Central memory CD4-positive, alpha-beta T cell (primary cell): ENCODE data around the gene IL1B.
"Not testable (repeated sequence)": the region's sequence is repeated elsewhere in the genome, so short reads cannot be mapped to it uniquely, and the experiment has no call there.

Experiments
- DNase-seq: peaks from one replicate; pipeline ENCODE4 v3.0.0; 2022
- total RNA-seq, 3 experiments: gene quantifications; one replicate each; lab custom pipeline; 2026; lab: John Stamatoyannopoulos, UW

The IL1B gene
- total RNA-seq = 0 reads per million in 3 experiments

DNA sequence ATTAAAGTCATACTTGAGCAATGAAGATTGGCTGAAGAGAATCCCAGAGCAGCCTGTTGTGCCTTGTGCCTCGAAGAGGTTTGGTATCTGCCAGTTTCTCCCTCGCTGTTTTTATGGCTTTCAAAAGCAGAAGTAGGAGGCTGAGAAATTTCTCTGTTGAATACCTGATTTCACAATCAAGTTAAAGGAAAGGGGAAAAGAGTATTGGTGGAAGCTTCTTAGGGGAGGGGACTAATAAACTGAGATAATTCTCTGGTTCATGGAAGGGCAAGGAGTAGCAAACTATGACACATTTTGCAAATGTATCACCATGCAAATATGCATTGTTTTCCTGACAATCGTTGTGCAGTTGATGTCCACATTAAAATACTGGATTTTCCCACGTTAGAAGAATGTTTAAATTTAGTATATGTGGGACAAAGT is at the start of gene IL1B:
IL1B (minus strand) TSS at position 85 of the 423 bp plus-strand sequence. CDS start 550 bp downstream, outside the sequence.
- no peak for DNase-seq

DNA sequence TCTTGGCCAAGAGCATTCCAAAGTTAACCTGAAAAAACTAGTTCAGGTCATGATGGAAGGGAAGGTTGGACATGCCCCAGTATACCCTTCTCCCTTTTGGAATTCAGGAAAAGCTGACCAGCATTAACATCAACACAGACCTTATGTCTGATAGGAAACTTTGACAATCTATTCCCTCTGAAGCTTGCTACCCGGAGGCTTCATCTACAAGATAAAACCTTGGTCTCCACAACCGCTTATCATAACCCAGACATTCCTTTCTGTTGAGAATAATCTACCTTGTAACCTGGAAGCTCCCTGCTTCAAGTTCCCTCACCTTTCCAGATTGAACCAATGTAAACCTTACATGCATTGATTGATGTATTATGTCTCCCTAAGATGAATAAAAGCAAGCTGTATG is 49.7 kb upstream of the IL1B start:
- DNase-seq = no peak

DNA sequence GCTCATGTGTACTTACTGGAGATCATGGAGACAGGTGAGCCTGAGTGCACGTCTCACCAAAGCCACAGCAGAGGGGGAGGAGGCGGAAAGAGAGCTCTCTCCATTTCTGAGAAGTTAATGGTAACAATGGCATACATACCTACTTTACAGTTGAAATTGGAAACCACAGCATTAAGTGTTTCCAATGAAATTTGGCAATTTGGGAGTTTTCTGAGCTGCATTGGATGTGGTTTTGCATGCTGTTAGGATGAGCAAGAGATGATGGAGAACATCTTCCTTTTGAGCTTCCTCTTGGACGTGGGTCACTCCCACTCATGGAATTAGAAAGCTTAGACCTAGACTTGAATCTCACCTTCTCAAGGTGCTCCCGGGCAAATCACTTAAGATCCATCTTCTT is 48.9 kb upstream of the IL1B start:
- DNase-seq = no peak

DNA sequence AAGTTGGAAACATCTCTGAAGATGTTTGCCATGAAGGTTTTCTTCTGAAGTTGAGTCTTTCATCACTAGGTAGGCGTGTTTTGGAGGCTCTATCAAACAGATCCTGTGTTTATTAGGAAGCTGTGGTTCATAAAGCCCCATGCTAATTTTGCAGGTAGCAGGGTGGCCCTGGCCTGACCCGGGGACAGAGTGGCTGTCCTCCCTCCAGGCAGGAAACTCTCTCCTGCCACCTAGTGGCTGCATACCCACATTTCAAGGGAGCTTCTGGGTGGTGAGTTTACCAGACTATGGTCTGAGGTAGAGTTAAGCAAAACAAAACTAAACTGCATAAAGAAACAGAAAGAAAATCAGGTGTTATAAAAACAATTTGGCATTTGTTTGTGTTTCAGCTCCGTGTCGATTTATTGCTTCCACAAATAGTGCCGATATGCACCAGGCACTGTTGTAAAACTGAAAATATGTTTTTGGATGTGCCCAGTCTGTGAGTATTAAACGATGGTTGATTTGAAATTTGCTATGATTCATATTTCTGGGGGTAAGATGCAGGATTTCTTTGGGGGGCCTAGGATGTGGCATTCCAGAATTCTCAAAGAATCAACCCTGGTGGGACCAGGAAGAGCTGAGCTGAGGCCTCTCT is 48.4 kb upstream of the IL1B start:
- peak; percentile 47 for DNase-seq

DNA sequence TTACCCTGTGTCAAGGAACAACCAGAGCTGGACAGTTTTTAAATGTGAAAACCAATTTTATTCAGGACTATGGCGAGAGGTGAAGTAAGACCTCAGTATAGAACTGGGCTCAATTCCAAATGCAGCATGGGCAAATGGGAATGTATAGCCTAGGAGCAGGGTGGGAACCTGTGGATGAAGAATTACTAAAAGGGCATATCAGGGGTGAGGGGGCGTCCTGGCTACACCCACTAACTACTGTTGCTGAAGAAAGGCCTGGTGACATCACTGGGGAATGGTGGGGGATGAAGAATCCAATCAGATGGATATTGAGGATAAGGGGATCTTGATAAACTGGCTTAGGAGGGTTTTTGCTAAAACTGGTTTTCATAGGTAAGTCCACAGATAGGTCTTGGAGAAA is 47.1 kb upstream of the IL1B start:
- DNase-seq = no peak

DNA sequence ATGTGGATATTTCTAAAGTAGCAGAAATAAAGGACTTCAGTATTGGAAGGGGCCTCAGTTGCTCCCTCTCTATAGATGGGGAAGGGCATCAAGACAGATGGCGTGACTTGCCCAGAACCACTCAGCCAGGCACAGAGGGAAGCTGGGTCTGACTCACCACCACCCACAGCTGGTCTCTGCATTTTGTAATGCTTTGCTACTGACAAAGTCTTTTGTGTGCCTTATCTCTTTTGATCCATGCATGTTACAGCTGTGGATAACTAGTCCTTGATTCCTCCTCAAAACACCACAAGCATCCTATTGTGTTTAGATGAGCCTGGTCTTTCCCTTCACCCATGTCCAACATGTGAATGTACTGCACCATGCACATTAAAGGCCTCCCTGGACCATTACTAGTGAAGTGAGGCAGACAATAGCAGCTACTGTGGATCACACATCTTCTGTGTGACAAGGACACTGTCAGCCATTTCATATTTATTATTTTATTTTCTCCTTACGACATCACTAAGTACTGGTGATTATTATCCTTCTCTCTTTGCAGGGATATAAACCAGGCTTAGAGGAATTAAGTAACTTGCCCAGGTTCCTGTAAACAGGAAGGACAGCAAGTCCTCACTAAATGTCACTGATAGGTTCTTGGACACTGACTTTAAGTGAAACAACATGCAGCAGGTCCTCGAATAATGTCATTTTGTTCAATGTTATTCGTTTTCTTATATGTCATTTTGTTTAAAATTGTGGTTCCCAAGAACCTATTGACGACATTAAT is 44.8 kb upstream of the IL1B start:
- no peak for DNase-seq

DNA sequence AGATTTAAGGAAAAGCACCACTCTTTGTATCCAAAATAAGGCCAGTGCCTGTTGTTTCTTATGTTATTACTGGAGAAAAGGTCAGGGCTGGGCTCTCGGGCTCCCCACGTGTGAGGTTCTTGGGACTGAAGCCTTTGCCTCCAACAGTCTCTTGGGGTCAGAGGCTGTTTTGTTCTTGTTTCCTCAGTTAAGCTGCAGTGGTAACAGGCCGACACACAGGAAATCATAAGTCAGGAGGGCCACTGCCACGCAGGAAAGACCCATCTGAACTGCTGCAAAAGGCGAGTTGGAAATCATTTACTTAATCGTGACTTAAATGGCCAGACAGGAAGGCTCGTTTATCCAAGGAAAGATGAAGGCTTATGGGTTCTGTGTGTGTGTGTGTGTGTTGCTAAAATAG is 44.1 kb upstream of the IL1B start:
- no peak for DNase-seq

DNA sequence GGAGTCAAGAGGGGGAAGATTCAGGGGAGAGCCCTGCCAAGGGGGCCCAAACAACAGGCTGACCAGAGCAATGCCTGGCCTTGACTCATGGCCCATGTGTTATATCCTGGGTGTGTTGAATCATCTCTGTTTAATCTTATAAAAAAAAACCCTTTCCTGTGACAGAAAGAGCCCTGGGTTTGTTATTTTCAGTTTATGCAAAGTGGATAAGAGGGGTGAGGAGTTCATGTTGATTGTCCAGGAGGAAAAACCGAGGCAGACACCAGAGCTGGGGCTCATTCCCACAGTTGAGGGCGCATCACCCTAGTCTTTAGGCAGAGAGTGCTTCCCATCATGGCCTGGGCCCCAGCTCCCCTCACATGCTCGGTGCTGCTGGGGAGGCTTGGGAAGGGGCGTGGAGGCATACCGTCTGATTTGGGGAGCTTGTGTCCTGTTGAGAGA is 43.5 kb upstream of the IL1B start:
- DNase-seq = no peak

DNA sequence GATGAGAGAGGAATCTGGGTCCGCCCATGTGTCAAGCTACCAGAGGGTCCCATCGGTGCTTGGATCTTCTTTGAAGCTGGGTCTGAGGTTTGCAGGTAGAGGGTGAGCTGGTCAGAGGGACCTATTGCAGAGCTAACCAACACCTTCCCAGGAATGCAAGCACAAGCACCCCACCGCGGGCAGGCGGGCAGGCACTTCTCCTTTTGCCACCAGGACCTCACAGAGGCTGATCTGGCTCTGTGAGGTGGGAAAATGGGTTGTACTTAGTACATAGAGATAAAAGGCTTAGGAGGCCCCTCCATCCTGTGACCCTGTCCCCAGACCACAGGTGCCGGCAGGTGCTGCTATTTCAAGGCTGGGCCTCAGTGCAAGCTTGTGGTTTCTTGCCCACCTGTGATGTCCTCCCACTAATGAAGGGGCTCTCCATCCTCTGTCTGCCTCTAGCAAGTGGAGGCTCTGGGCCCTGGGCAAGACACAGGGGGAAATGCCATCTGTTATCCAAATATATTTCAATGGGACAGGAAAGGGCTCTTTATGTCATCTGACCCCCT is 43.0 kb upstream of the IL1B start:
- DNase-seq = no peak

DNA sequence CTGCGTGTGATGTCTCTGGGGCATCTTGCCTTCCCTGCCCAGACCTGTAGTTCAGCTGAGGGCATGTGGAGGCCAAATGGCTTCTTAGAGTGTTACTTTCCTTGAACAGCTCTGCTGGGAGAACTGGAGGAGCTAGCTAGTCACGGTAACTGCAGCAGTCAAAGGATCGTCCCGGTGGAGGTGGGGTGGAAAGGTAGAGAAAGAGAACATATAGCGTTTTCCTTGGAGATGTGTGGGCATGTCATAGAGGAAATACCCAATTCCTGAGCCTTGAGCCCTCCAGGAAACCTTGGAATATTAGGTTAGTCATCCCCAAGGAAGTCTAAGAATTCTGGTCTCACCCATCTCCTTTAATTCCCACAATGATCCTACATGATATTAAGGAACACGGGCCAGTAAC is 40.8 kb upstream of the IL1B start:
- no peak for DNase-seq

DNA sequence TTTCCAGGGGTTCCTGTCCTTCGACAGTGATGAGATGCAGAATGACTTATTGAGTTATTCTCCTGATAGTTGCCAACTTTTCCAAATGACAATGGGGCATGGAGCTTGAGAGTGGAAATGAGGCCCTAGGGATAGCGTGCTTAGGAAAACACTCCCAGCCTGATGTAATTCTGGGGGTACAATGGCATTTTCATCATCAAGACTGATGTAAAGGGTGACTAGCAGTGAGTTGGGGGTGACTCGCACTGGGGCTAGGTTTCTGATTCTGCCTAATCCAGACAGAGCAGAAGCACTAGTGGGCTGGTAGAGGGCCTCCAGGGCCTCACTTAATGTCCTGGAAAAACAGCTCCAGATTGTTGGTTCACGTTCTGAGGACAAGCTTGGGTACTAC is 40.4 kb upstream of the IL1B start:
- DNase-seq = no peak

DNA sequence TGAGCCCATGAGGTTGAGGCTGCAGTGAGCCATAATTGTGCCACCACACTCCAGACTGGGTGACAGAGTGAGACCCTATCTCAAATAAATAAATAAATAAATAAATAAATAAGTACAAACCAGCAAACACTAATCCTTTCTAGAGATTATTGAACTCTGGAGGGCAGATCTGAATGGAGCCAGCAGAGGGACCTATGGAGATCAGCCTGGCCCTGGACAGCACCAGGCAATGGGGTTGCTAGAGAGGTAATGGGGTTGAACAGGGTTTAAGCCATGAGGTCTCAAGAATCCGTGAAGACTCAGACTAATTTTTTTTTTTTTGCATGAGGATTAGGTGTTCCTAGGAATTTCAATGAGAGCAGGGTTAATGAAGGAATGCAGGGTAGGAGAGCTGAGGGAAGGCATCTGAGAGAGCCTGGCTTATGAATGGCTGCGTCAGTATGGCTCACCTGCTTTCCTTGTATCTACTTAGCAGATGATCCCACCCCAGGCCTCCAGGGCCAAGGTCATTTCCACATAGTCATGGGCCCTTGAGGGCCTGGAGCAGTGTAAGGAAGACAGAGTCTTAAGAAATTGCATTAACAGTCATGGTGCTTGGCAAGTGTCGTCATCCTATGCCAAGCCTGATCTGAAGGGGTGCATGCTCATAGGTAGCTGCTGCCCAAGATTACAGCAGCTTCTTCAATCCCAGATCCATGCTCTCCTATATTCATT is 39.8 kb upstream of the IL1B start:
- no peak for DNase-seq

DNA sequence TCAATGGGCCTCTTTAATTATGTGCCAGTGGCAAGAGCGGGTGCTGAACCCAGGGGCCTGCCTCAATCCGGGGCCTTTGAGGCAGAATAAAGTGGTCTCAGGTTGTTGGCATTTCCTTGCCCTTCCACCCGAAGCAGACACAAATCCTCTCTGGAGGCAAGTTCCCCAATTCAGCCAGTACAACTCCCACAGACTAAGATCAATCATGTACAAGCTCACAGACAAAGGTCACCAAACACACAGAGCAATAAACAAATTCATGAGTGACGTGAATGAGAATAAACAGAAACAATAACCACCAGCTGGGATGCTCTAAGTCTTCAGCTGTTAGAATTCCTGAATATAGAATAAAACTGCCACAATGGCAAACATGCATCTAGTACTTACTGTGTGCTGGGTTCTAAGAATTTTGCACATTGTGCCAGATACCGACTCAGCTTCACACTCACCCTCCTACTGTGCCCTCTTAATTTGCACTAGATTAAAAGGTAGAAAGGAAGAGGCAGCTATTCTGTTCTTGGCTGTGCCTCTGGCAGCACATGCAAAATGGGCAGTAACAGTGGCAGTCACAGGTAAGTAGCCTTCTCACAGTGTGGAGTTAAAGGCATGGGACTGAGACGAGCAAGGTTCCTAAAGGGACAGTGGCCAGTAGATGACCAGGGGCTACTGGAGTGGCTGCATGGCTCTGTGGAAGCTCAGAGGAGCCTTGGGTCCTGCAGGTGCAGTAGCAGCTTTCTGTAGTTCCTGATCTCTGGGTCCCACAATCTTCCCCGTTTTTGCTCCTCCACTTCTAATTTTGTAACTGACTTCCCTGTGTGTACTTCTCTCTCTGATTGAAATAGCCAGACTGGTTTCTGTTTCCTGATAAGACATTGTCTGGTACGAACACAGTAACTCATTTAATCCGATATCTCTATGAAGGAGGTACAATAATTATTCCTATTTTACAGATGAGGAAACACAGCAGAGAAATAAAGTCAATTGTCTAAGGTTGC is 34.6 kb upstream of the IL1B start:
- no peak for DNase-seq

DNA sequence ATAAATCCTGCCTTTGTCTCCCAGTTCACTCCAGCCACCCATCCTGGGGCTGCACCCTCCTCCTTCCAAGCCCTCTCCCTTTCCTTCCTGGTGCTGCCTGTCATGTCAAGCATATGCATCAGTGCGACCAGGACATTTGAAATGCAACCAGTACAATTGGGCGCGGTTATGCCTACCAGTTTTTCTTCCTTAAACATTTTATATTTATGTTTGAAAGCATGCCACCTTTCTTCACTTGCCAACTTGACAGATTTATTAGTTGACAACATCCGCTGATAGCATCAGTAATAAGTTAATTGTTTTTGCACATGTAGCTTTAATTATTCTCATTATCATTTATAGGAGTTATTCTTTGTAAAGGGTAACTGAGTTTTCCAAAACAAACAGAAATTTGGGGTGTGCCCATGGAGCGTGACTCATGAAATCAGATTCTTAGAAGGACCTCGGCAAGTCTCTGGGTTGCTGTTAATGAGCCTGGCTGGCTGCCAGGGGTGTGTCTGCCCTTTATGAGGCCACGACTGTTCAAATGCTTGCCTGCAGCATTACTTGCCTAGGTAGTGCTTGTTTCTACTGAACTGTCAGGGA is 32.8 kb upstream of the IL1B start:
- peak; percentile 9 for DNase-seq

DNA sequence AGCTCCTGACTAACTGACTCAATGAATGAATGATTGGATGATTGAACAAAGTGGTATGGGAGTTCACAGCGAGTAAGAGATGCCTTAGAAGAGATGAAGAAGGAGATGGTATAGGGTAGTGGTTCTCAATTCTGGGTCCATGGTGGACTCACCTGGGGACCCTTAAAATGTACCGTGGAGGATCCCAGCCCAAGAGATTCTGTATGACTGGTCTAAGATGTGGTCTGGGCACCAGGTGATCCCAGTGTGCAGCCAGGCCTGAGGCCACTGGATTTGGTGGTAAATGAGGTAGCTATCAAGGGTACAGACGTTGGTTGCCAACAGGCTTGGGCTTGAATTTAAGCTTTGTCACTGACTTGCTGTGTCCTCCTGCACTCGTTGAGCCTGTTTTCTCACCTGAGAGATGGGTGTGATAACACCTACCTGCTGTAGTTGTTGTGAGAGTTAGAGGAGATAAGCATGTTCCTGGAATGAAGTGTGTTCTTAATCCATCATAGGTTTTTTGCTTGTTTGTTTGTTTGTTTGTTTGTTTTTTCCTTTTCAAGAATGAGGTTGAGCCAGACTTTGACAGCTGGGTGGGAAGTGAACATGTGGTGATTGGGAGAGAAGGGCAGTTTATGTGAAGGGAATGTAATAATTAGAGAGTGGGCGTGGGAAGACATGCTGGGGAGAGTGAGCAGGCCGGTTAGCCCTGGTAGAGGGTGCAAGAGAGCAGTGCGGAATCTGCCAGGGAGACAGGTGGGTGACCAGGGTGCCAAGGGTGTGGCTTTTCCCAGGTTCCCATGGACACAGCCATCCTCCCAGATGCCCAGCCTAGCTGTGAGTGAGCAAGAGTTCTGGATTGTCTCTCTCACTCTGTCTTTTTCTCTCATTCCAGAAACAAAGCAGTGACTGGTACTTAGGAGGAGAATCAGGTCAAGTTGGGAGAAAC is 31.4 kb upstream of the IL1B start:
- no peak for DNase-seq

DNA sequence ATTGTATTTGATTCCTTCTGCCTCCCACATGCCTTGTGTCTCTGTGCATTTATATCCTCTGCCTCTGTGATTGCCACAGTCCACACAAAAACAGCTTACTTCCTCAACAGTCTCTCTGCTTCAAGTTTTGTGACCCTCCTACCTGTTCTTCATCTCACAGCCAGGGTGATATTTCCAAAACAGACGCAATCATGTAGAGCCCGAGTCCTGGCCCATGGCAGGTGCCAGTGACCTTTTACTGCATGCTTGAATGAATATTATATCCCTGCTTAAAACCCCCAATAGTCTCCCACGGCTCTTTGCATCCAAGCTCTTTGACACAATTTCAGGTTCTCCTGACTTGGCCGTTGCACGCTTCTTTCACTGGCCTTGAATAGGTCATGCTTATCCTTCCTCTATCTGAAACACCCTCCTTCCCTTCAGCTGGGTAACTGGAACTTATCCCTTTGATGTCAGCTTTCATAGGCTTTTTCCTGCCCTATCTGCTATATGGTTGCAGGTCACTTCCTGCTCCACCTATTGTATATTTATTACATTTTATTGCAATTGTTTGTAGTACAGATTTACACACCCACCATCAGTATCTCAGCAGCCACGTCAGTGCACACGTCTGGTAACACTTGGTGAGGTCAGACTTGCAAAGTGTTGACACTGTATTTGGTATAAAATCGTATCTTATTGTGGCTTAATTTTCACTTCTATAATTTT is 29.7 kb upstream of the IL1B start:
- DNase-seq = no peak

DNA sequence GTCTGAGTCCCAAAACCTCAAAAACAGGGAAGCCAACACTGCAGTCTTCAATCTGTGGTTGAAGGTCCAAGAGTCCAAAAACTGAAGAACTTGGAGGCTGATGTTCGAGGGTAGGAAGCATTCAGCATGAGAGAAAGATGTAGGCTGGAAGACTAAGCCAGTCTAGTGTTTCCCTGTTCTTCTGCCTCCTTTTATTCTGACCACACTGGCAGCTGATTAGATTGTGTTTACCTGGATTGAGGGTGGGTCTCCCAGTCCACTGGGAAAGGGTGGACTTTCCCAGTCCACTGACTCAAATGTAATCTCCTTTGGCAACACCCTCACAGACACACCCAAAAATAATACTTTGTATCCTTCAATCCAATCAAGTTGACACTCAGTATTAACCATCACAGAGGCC is 27.5 kb upstream of the IL1B start:
- no peak for DNase-seq

DNA sequence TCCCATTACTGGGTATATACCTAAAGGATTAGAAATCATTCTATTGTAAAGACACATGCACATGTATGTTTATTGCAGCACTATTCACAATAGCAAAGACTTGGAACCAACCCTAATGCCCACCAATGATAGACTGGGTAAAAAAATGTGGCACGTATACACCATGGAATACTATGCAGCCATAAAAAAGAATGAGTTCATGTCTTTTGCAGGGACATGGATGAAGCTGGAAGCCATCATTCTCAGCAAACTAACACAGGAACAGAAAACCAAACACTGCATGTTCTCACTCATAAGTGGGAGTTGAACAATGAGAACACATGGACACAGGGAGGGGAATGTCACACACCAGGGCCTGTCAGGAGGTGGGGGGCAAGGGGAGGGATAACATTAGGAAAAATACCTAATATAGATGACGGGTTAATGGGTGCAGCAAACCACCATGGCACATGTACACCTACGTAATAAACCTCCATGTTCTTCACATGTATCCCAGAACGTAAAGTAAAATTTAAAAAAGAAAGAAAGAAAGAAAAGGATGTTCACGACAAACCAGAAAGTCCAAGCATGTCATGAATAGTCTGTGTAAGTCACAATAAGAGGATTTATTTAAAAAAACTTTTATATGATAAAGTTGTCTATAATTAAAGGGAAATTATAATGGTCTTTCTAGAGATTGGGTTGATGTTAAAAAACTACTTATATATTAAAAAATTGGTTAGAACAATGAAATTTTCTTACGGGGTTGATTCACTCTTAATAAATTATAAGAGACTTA is 23.0 kb upstream of the IL1B start:
- not testable (repeated sequence) for DNase-seq

DNA sequence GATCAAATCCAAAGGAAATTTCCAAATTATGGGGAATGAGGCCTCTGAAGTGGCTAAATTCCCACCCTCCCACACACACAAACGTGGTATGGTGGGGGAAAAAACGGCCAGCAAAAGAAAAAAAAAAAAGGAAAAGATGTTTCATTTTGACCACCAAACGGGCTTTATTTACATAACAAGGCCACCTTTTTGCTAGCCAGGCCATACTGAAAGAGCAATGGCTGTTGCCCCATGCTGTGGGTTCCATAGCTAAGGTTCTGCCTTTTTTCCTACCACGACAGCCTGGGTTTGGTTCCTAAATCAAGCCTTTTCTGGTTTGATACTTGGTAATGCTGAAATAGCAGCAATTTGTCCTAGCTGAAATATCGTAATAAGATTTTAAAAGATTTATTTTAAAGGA is 14.0 kb upstream of the IL1B start:
- no peak for DNase-seq
